ENCODE measurements around the gene KRT72. TPM values are rescaled to one million over a fixed set of nuclear protein-coding genes. Genes with fewer than 3 reads are reported as not detected.

Gene KRT72
- total RNA-seq, 1 experiment from 2014 or later, result not detected

GRCh38 chr12:52648012-52648550 lies 46.8 kb upstream of the KRT72 start:
- no peaks in the 10 kb centered on the region for H3F3A ChIP-seq (ENCODE audit: low read length, unreplicated experiment)
- ATAC-seq (no peak), DNase-seq (no peak)
- no peaks in the 10 kb centered on the region for H3K79me2 ChIP-seq (ENCODE audit: low read length)
- TF ChIP-seq CTCF (conservative IDR thresholded peaks at IDR 0.05; ENCODE audit: low read depth, low read length) (no peak), EZH2 (IDR thresholded peaks at IDR 0.05; ENCODE audit: low read length, unreplicated experiment) (no peak), EZH2phosphoT487 (IDR thresholded peaks at IDR 0.05; ENCODE audit: borderline replicate concordance, low read length) (no peak)
- no peak overlapping the region for H3K27ac ChIP-seq (ENCODE audit: low read length)
- no peaks in the 10 kb centered on the region for H3K36me3 ChIP-seq (ENCODE audit: low read depth, low read length)
- H3K4me3 ChIP-seq (ENCODE audit: low read length), result no peak overlapping the region
- CTCF ChIA-PET, result no interaction called here
- H3K9me3 ChIP-seq (ENCODE audit: low read length), result no peaks in the 10 kb centered on the region
- no peak overlapping the region for H3K9ac ChIP-seq (ENCODE audit: low read length)
- no peaks in the 10 kb centered on the region for H3K9me2 ChIP-seq (replicated peaks; ENCODE audit: low read length)
- POLR2A ChIA-PET (ENCODE audit: unreplicated experiment), result no interaction called here
- no peak overlapping the region for H3K4me2 ChIP-seq (ENCODE audit: low read length)
- H3K27me3 ChIP-seq (ENCODE audit: low read length), result peaks cover 24% of the 10 kb centered on the region
- no TSS peak for BruUV-seq (replicated peaks)
- no peak overlapping the region for H2AFZ ChIP-seq (ENCODE audit: low read length)
- H3K4me1 ChIP-seq (ENCODE audit: insufficient read depth, low read length), result peaks cover 11% of the 10 kb centered on the region
- H4K20me1 ChIP-seq (ENCODE audit: low read length), result no peaks in the 10 kb centered on the region
- intact Hi-C loops (cut with micrococcal nuclease), result no loop called here

- no peak overlapping the region for H3K27ac ChIP-seq (ENCODE audit: low read length)
- intact Hi-C loops (cut with micrococcal nuclease), result no loop called here
- no peaks in the 10 kb centered on the region for H3K36me3 ChIP-seq (ENCODE audit: low read depth, low read length)
- no peak overlapping the region for H3K4me3 ChIP-seq (ENCODE audit: low read length)
- no peaks in the 10 kb centered on the region for H3K79me2 ChIP-seq (ENCODE audit: low read length)
- no peak overlapping the region for H2AFZ ChIP-seq (ENCODE audit: low read length)
- POLR2A ChIA-PET (ENCODE audit: unreplicated experiment), result no interaction called here
- no peaks in the 10 kb centered on the region for H3F3A ChIP-seq (ENCODE audit: low read length, unreplicated experiment)
- no peak overlapping the region for H3K4me2 ChIP-seq (ENCODE audit: low read length)
- H4K20me1 ChIP-seq (ENCODE audit: low read length), result no peaks in the 10 kb centered on the region
- H3K9me2 ChIP-seq (replicated peaks; ENCODE audit: low read length), result no peaks in the 10 kb centered on the region
- BruUV-seq (replicated peaks), result no TSS peak
- peaks cover 11% of the 10 kb centered on the region for H3K4me1 ChIP-seq (ENCODE audit: insufficient read depth, low read length)
- no peak overlapping the region for H3K9ac ChIP-seq (ENCODE audit: low read length)
- DNase-seq, result no peak
- no peak for ATAC-seq
- CTCF ChIA-PET, result no interaction called here
- no peaks in the 10 kb centered on the region for H3K9me3 ChIP-seq (ENCODE audit: low read length)
- peaks cover 26% of the 10 kb centered on the region for H3K27me3 ChIP-seq (ENCODE audit: low read length)
- TF ChIP-seq EZH2phosphoT487 (IDR thresholded peaks at IDR 0.05; ENCODE audit: borderline replicate concordance, low read length) (no peak), EZH2 (IDR thresholded peaks at IDR 0.05; ENCODE audit: low read length, unreplicated experiment) (no peak), CTCF (conservative IDR thresholded peaks at IDR 0.05; ENCODE audit: low read depth, low read length) (no peak)
These were observed 46.3 kb upstream of the KRT72 start for GRCh38 chr12:52647601-52648000.

- H3K27me3 ChIP-seq (ENCODE audit: low read length), result peaks cover 34% of the 10 kb centered on the region
- no peaks in the 10 kb centered on the region for H3K9me2 ChIP-seq (replicated peaks; ENCODE audit: low read length)
- ChIA-PET CTCF (interaction anchor here (0.5 kb wide), 1 partner anchor 67 kb away, joined by 4 read pairs; no protein-coding TSS in a partner anchor), POLR2A (ENCODE audit: unreplicated experiment) (no interaction called here)
- H3K4me1 ChIP-seq (ENCODE audit: insufficient read depth, low read length), result peaks cover 11% of the 10 kb centered on the region
- TF ChIP-seq EZH2phosphoT487 (IDR thresholded peaks at IDR 0.05; ENCODE audit: borderline replicate concordance, low read length) (no peak), CTCF (conservative IDR thresholded peaks at IDR 0.05; ENCODE audit: low read depth, low read length) (no peak), EZH2 (IDR thresholded peaks at IDR 0.05; ENCODE audit: low read length, unreplicated experiment) (no peak)
- no peak overlapping the region for H3K4me2 ChIP-seq (ENCODE audit: low read length)
- no peak overlapping the region for H3K27ac ChIP-seq (ENCODE audit: low read length)
- H3K4me3 ChIP-seq (ENCODE audit: low read length), result no peak overlapping the region
- no peaks in the 10 kb centered on the region for H3K36me3 ChIP-seq (ENCODE audit: low read depth, low read length)
- no peak overlapping the region for H2AFZ ChIP-seq (ENCODE audit: low read length)
- no peaks in the 10 kb centered on the region for H4K20me1 ChIP-seq (ENCODE audit: low read length)
- no peak for ATAC-seq
- H3F3A ChIP-seq (ENCODE audit: low read length, unreplicated experiment), result no peaks in the 10 kb centered on the region
- no peak overlapping the region for H3K9ac ChIP-seq (ENCODE audit: low read length)
- no peaks in the 10 kb centered on the region for H3K9me3 ChIP-seq (ENCODE audit: low read length)
- no TSS peak for BruUV-seq (replicated peaks)
- no peaks in the 10 kb centered on the region for H3K79me2 ChIP-seq (ENCODE audit: low read length)
- DNase-seq, result no peak
- intact Hi-C loops (cut with micrococcal nuclease), result no loop called here
These were observed 45.4 kb upstream of the KRT72 start for GRCh38 chr12:52646613-52647012.
